SU-DHL-6 (cell line): ENCODE results near the gene CORO7.

Source experiments
- CTCF ChIP-seq: fragments of 200-600 bp; sonication (generic); IDR thresholded peaks from one replicate; pipeline ENCODE4 v1.5.1; 2017; ENCODE audit warnings: antibody characterized with exemption, mild to moderate bottlenecking, low read length, moderate library complexity; ENCODE audit not compliant: insufficient read depth, poor library complexity, severe bottlenecking
- EZH2phosphoT487 ChIP-seq: fragments of 200-600 bp; sonication (generic), shearing (Covaris generic); conservative IDR thresholded peaks from 2 replicates; pipeline ENCODE4 v1.6.1; 2018; ENCODE audit warnings: mild to moderate bottlenecking, antibody characterized with exemption, low read length, moderate library complexity, mixed read lengths

GRCh38 chr16:4320571-4321137 lies 95.7 kb downstream of the CORO7 start:
- no peak for TF ChIP-seq EZH2phosphoT487
- TF ChIP-seq CTCF: no peak
